MM.1S (cell line): ENCODE results near the gene HPSE.
"Not testable (repeated sequence)": the region's sequence is repeated elsewhere in the genome, so short reads cannot be mapped to it uniquely, and the experiment has no call there.

Experiments used
- EZH2 ChIP-seq: fragments of 300-600 bp; sonication (generic); optimal IDR thresholded peaks from 2 replicates; pipeline ENCODE3; 2017; ENCODE audit warnings: low read depth, mild to moderate bottlenecking, antibody characterized with exemption, low read length, mixed read lengths
- TF ChIP-seq, protein P1 (sequence below): fragments of 300-600 bp; sonication (generic); IDR thresholded peaks from 2 replicates; pipeline ENCODE4 v1.5.1; 2016; ENCODE audit warnings: antibody characterized with exemption, low read length, mixed read lengths

DNA sequence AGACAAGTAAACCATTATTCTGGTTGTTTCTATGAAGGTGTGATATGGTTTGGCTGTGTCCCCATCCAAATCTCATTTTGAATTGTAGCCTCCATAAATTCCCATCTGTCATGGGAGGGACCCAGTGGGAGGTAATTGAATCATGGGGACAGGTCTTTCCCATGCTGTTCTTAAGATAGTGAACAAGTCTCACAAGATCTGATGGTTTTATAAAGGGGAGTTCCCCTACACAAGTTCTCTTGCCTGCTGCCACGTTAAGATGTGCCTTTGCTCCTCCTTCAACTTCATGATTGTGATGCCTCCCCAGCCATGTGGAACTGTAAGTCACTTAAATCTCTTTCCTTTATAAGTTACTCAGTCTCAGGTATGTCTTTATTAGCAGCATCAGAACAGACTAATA lies 46.3 kb downstream of the HPSE start:
- TF ChIP-seq, protein P1, sequence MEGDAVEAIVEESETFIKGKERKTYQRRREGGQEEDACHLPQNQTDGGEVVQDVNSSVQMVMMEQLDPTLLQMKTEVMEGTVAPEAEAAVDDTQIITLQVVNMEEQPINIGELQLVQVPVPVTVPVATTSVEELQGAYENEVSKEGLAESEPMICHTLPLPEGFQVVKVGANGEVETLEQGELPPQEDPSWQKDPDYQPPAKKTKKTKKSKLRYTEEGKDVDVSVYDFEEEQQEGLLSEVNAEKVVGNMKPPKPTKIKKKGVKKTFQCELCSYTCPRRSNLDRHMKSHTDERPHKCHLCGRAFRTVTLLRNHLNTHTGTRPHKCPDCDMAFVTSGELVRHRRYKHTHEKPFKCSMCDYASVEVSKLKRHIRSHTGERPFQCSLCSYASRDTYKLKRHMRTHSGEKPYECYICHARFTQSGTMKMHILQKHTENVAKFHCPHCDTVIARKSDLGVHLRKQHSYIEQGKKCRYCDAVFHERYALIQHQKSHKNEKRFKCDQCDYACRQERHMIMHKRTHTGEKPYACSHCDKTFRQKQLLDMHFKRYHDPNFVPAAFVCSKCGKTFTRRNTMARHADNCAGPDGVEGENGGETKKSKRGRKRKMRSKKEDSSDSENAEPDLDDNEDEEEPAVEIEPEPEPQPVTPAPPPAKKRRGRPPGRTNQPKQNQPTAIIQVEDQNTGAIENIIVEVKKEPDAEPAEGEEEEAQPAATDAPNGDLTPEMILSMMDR = not testable (repeated sequence)
- TF ChIP-seq EZH2 = not testable (repeated sequence)
